ENCODE results near the gene HNRNPF.

Gene HNRNPF

DNA sequence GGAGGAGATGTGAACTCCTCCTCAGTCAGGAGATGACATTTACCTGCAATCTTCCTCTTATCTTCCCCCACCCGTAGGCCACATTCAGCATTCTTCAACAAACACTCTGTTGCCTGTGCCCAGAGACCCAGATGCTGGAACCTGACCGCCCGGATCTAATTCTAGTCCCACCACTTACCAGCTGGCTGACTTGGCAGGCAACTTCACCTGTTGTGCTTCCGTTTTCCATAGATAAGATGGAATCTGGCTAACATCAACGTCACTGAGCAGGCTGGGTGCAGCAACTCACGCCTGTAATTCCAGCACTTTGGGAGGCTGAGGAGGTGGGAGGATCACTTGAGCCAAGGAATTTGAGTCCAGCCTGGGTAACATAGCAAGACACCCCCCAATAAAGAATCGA is 58.8 kb downstream of the HNRNPF start:
- no peak for TF ChIP-seq ZNF76 (tag by site-specific recombination; IDR thresholded peaks at IDR 0.05; ENCODE audit: borderline replicate concordance, low read depth)
- TF ChIP-seq HOXC10 (CRISPR knock-in tag; IDR thresholded peaks at IDR 0.05), result no peak
- 0 out of 2 replicates have a peak, but pooled peaks have one; percentile 33 for TF ChIP-seq ZNF10 (tag by site-specific recombination; IDR thresholded peaks at IDR 0.05)
- TF ChIP-seq SCRT2 (tag by site-specific recombination; IDR thresholded peaks at IDR 0.05), result peak; percentile 47
- no peak for TF ChIP-seq BCL11B (tag by site-specific recombination; IDR thresholded peaks at IDR 0.05; ENCODE audit: low read depth)
- TF ChIP-seq GLIS2 (tag by site-specific recombination; IDR thresholded peaks at IDR 0.05), result no peak
- no peak for TF ChIP-seq ZNF660 (tag by site-specific recombination; IDR thresholded peaks at IDR 0.05)
- no peak for TF ChIP-seq ZNF473 (tag by site-specific recombination; IDR thresholded peaks at IDR 0.05)
- no peak for TF ChIP-seq ZNF560 (tag by site-specific recombination; IDR thresholded peaks at IDR 0.05; ENCODE audit: borderline replicate concordance)
- TF ChIP-seq ZNF837 (tag by site-specific recombination; IDR thresholded peaks at IDR 0.05), result no peak
- no peak for TF ChIP-seq ZNF146 (tag by site-specific recombination; IDR thresholded peaks at IDR 0.05)
- TF ChIP-seq ZNF433 (tag by site-specific recombination; IDR thresholded peaks at IDR 0.05; ENCODE audit: low read depth), result no peak
- TF ChIP-seq SETDB1 (IDR thresholded peaks at IDR 0.05; ENCODE audit: insufficient read length, low read length), result no peak
- TF ChIP-seq BCL11A (tag by site-specific recombination; IDR thresholded peaks at IDR 0.05; ENCODE audit: low read depth), result no peak
- no peak for TF ChIP-seq ZNF132 (tag by site-specific recombination; IDR thresholded peaks at IDR 0.05; ENCODE audit: borderline replicate concordance)
- no peak for TF ChIP-seq SCRT1 (tag by site-specific recombination; IDR thresholded peaks at IDR 0.05; ENCODE audit: borderline replicate concordance)
- Histone ChIP-seq H3K36me3 (ENCODE audit: control insufficient read depth in 2 of 2, insufficient read depth in 1 of 2, low read length in 2 of 2) (no peaks in the 10 kb centered on the region), H3K4me3 (ENCODE audit: low read depth, low read length) (no peak overlapping the region), H3K4me1 (ENCODE audit: control insufficient read depth, insufficient read depth, low read length) (peaks cover 15% of the 10 kb centered on the region), H3K9me3 (ENCODE audit: control insufficient read depth, insufficient read depth, low read depth, low read length) (no peaks in the 10 kb centered on the region), H3K27ac (ENCODE audit: extremely low read depth, low read depth, low read length) (no peak overlapping the region)
- POLR2A ChIA-PET, result no interaction called here
- CTCF ChIA-PET, result interaction anchor here (0.9 to 1.4 kb wide), 2 partner anchors 29 to 108 kb away, joined by 3 read pairs; no protein-coding TSS in a partner anchor

DNA sequence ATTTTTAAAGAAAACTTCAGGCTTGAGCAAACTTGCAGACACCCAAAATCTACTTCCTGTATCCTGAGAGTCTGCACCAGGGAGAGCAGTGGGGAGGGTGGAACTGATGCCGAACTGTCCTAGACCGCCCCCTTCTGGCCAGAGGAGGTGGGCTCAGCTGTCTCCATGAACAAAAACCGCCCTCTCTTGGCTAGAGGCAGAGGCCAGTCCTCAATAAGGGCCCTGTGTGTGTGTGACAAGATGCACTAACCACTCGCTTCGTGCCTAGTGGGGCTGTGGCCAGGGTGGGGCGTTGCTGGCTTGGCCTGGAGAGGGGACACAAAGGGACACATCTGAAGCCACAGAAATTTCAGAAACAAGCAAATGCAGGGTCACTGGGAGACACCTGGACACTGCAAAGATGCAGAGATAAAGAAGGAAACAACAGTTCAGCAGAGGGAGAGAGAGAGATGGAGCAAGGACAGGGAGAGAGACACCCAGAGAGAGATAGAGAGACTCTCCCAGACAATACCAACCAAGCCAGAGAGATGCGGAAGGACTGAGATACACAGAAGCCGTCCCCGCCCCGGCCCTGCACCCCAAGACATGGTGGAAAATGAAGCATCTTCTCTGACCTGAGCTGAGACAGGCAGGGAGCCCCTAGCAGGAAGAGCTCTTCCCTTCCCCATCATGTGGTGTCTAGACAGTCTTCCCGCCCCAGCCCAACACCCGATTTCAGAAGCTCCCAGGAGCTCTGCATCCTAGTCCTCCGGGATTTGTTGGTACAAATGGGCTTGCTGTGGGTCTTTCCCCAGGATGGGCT is 60.3 kb downstream of the HNRNPF start:
- peaks cover 6% of the 10 kb centered on the region for H3K4me1 ChIP-seq (ENCODE audit: control insufficient read depth, insufficient read depth, low read length)
- ChIA-PET POLR2A (no interaction called here), CTCF (interaction anchor here (0.6 to 1.8 kb wide), 20 partner anchors 13 to 1509 kb away, joined by 3 to 16 read pairs (median 3); no protein-coding TSS in a partner anchor)
- no peaks in the 10 kb centered on the region for H3K36me3 ChIP-seq (ENCODE audit: control insufficient read depth in 2 of 2, insufficient read depth in 1 of 2, low read length in 2 of 2)
- H3K4me3 ChIP-seq (ENCODE audit: low read depth, low read length), result no peak overlapping the region
- no peak overlapping the region for H3K27ac ChIP-seq (ENCODE audit: extremely low read depth, low read depth, low read length)
- H3K9me3 ChIP-seq (ENCODE audit: control insufficient read depth, insufficient read depth, low read depth, low read length), result no peaks in the 10 kb centered on the region
- TF ChIP-seq ZNF248 (tag by site-specific recombination; IDR thresholded peaks at IDR 0.05), result no peak
- 0 out of 2 replicates have a peak, but pooled peaks have one; percentile 27 for TF ChIP-seq ZNF184 (tag by site-specific recombination; IDR thresholded peaks at IDR 0.05)
- 0 out of 2 replicates have a peak, but pooled peaks have one; percentile 59 for TF ChIP-seq ZSCAN30 (tag by site-specific recombination; IDR thresholded peaks at IDR 0.05)
- TF ChIP-seq OVOL3 (tag by site-specific recombination; IDR thresholded peaks at IDR 0.05), result no peak
- TF ChIP-seq, protein P1, sequence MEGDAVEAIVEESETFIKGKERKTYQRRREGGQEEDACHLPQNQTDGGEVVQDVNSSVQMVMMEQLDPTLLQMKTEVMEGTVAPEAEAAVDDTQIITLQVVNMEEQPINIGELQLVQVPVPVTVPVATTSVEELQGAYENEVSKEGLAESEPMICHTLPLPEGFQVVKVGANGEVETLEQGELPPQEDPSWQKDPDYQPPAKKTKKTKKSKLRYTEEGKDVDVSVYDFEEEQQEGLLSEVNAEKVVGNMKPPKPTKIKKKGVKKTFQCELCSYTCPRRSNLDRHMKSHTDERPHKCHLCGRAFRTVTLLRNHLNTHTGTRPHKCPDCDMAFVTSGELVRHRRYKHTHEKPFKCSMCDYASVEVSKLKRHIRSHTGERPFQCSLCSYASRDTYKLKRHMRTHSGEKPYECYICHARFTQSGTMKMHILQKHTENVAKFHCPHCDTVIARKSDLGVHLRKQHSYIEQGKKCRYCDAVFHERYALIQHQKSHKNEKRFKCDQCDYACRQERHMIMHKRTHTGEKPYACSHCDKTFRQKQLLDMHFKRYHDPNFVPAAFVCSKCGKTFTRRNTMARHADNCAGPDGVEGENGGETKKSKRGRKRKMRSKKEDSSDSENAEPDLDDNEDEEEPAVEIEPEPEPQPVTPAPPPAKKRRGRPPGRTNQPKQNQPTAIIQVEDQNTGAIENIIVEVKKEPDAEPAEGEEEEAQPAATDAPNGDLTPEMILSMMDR (tag by site-specific recombination; IDR thresholded peaks at IDR 0.05), result peak; percentile 83
- no peak for TF ChIP-seq ZNF610 (tag by site-specific recombination; IDR thresholded peaks at IDR 0.05; ENCODE audit: borderline replicate concordance)
- no peak for TF ChIP-seq ZNF629 (tag by site-specific recombination; IDR thresholded peaks at IDR 0.05)
- TF ChIP-seq, protein P2, sequence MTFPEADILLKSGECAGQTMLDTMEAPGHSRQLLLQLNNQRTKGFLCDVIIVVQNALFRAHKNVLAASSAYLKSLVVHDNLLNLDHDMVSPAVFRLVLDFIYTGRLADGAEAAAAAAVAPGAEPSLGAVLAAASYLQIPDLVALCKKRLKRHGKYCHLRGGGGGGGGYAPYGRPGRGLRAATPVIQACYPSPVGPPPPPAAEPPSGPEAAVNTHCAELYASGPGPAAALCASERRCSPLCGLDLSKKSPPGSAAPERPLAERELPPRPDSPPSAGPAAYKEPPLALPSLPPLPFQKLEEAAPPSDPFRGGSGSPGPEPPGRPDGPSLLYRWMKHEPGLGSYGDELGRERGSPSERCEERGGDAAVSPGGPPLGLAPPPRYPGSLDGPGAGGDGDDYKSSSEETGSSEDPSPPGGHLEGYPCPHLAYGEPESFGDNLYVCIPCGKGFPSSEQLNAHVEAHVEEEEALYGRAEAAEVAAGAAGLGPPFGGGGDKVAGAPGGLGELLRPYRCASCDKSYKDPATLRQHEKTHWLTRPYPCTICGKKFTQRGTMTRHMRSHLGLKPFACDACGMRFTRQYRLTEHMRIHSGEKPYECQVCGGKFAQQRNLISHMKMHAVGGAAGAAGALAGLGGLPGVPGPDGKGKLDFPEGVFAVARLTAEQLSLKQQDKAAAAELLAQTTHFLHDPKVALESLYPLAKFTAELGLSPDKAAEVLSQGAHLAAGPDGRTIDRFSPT (tag by site-specific recombination; IDR thresholded peaks at IDR 0.05), result no peak
- TF ChIP-seq, protein P3, sequence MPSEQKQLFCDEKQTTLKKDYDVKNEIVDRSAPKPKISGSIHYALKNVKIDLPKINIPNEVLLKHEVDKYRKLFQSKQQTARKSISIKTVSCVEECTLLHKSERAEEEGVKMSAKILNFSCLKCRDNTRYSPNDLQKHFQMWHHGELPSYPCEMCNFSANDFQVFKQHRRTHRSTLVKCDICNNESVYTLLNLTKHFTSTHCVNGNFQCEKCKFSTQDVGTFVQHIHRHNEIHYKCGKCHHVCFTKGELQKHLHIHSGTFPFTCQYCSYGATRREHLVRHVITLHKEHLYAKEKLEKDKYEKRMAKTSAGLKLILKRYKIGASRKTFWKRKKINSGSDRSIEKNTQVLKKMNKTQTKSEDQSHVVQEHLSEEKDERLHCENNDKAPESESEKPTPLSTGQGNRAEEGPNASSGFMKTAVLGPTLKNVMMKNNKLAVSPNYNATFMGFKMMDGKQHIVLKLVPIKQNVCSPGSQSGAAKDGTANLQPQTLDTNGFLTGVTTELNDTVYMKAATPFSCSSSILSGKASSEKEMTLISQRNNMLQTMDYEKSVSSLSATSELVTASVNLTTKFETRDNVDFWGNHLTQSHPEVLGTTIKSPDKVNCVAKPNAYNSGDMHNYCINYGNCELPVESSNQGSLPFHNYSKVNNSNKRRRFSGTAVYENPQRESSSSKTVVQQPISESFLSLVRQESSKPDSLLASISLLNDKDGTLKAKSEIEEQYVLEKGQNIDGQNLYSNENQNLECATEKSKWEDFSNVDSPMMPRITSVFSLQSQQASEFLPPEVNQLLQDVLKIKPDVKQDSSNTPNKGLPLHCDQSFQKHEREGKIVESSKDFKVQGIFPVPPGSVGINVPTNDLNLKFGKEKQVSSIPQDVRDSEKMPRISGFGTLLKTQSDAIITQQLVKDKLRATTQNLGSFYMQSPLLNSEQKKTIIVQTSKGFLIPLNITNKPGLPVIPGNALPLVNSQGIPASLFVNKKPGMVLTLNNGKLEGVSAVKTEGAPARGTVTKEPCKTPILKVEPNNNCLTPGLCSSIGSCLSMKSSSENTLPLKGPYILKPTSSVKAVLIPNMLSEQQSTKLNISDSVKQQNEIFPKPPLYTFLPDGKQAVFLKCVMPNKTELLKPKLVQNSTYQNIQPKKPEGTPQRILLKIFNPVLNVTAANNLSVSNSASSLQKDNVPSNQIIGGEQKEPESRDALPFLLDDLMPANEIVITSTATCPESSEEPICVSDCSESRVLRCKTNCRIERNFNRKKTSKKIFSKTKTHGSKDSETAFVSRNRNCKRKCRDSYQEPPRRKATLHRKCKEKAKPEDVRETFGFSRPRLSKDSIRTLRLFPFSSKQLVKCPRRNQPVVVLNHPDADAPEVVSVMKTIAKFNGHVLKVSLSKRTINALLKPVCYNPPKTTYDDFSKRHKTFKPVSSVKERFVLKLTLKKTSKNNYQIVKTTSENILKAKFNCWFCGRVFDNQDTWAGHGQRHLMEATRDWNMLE (tag by site-specific recombination; conservative IDR thresholded peaks at IDR 0.05; ENCODE audit: low read depth), result 0 out of 2 replicates have a peak, but pooled peaks have one; percentile 28
- peak; percentile 93 for TF ChIP-seq ZNF654 (tag by site-specific recombination; IDR thresholded peaks at IDR 0.05; ENCODE audit: low read depth)
- TF ChIP-seq ZNF169 (tag by site-specific recombination; IDR thresholded peaks at IDR 0.05), result no peak

All from HEK293 (cell line).